ENCODE data around the gene SKOR1.

DNA sequence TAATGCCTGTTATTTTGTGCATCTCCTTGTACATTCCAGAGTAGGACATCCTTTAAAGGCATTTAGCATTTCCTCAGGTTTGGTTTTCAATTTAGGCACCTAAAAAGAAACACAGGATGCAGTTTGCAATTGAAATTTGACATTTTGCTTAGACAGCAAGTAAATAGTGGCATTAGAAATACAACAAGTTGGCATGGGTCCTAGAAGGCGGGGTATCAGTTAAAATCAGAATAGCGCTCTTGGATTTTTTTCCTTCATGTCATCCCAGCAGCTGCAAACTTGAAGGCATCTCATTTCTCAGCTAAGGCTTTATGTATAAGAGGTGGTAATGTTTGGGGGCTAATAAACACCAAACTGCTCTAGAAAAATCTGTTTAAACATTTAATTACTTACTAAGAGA lies 47.5 kb upstream of the SKOR1 start:
- TF ChIP-seq, protein P1, sequence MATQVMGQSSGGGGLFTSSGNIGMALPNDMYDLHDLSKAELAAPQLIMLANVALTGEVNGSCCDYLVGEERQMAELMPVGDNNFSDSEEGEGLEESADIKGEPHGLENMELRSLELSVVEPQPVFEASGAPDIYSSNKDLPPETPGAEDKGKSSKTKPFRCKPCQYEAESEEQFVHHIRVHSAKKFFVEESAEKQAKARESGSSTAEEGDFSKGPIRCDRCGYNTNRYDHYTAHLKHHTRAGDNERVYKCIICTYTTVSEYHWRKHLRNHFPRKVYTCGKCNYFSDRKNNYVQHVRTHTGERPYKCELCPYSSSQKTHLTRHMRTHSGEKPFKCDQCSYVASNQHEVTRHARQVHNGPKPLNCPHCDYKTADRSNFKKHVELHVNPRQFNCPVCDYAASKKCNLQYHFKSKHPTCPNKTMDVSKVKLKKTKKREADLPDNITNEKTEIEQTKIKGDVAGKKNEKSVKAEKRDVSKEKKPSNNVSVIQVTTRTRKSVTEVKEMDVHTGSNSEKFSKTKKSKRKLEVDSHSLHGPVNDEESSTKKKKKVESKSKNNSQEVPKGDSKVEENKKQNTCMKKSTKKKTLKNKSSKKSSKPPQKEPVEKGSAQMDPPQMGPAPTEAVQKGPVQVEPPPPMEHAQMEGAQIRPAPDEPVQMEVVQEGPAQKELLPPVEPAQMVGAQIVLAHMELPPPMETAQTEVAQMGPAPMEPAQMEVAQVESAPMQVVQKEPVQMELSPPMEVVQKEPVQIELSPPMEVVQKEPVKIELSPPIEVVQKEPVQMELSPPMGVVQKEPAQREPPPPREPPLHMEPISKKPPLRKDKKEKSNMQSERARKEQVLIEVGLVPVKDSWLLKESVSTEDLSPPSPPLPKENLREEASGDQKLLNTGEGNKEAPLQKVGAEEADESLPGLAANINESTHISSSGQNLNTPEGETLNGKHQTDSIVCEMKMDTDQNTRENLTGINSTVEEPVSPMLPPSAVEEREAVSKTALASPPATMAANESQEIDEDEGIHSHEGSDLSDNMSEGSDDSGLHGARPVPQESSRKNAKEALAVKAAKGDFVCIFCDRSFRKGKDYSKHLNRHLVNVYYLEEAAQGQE (IDR thresholded peaks at IDR 0.05; ENCODE audit: insufficient replicate concordance, low read depth): no peak
- TF ChIP-seq CTCF (IDR thresholded peaks at IDR 0.05; ENCODE audit: insufficient read depth, low read length): no peak
- TF ChIP-seq POLR2AphosphoS5 (IDR thresholded peaks at IDR 0.05; ENCODE audit: low read depth): no peak
- TF ChIP-seq GABPA (IDR thresholded peaks at IDR 0.05; ENCODE audit: low read depth): no peak
